Hematopoietic multipotent progenitor cell treated with erythropoietin and hydrocortisone succinate and interleukin-3 and kit ligand, for 17 days (in vitro differentiated cells): Measurements from ENCODE around the gene INAVA.

Source experiments
- DNase-seq: peaks from one replicate; pipeline ENCODE4 v3.0.0-alpha.2; 2015; ENCODE audit warnings: low spot score

INAVA gene

GRCh38 chr1:200894712-200895442 is at the start of gene INAVA:
Gene INAVA, plus strand, starts transcription at chr1:200894900. Its CDS starts 3,501 bp downstream, at chr1:200898401.
- DNase-seq: no peak

- DNase-seq: no peak
Measured at GRCh38 chr1:200845360-200845759, 49.3 kb upstream of the INAVA start.

- no peak for DNase-seq
Measured at GRCh38 chr1:200846398-200846797, 48.3 kb upstream of the INAVA start.

GRCh38 chr1:200849430-200849829 is 45.3 kb upstream of the INAVA start:
- no peak for DNase-seq

GRCh38 chr1:200850554-200850953 is 44.1 kb upstream of the INAVA start:
- DNase-seq: no peak

GRCh38 chr1:200856716-200857357 is 37.9 kb upstream of the INAVA start:
- DNase-seq: no peak

GRCh38 chr1:200857804-200858203 is 36.9 kb upstream of the INAVA start:
- no peak for DNase-seq

GRCh38 chr1:200861937-200862647 is 32.6 kb upstream of the INAVA start:
- no peak for DNase-seq

GRCh38 chr1:200862713-200863415 is 31.8 kb upstream of the INAVA start:
- no peak for DNase-seq

- DNase-seq: no peak
Measured at GRCh38 chr1:200866116-200866515, 28.6 kb upstream of the INAVA start.

- DNase-seq: no peak
Measured at GRCh38 chr1:200866521-200866920, 28.2 kb upstream of the INAVA start.

GRCh38 chr1:200867018-200867811 is 27.5 kb upstream of the INAVA start:
- DNase-seq: no peak

- DNase-seq: no peak
Measured at GRCh38 chr1:200869376-200869752, 25.3 kb upstream of the INAVA start.

- DNase-seq: no peak
Measured at GRCh38 chr1:200869753-200870391, 24.8 kb upstream of the INAVA start.

GRCh38 chr1:200872446-200873115 is 22.1 kb upstream of the INAVA start, which contains the start of gene GPR25:
Gene GPR25, plus strand, starts transcription at chr1:200872981. Its CDS starts 57 bp downstream, at chr1:200873038.
- DNase-seq: no peak

GRCh38 chr1:200873116-200873670 is 21.5 kb upstream of the INAVA start:
- no peak for DNase-seq

- DNase-seq: no peak
Measured at GRCh38 chr1:200873671-200874397, 20.9 kb upstream of the INAVA start.

- DNase-seq: no peak
Measured at GRCh38 chr1:200874694-200875093, 20.0 kb upstream of the INAVA start.

GRCh38 chr1:200875416-200875815 is 19.3 kb upstream of the INAVA start:
- no peak for DNase-seq
